ENCODE measurements around the gene PRELID2.
"Not testable (repeated sequence)": the region's sequence is repeated elsewhere in the genome, so short reads cannot be mapped to it uniquely, and the experiment has no call there.

Gene PRELID2

DNA sequence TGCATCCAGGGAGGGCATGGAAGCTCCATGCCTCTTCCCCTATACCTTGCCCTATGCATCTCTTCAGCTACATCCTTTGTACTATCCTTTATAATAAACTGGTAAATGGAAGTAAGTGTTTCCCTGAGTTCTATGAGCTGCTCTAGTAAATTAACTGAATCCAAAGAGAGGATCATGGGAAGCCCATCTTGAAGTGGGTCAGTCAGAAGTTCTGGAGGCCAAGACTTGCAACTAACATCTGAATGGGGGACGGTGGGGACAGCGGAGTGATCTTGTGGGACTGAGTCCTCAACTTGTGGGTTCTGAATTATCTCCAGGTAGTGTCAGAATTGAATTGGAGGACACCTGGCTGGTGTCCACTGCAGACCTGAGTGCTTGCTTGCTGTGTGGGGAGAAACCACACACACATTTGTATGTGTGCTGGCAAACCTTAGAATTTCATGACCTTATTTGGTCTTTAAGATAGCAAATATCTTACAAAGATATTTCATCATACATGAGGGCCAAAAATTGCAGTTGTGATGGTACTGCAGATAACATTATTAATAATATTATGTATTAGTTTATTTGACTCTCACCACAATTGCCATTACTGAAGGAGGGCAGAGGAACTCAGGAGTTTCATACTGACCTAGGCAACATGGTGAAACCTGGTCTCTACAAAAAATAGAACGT, 5.5 kb upstream of the PRELID2 start:
- DNase-seq (ENCODE audit: low read depth, low spot score) = no peak

DNA sequence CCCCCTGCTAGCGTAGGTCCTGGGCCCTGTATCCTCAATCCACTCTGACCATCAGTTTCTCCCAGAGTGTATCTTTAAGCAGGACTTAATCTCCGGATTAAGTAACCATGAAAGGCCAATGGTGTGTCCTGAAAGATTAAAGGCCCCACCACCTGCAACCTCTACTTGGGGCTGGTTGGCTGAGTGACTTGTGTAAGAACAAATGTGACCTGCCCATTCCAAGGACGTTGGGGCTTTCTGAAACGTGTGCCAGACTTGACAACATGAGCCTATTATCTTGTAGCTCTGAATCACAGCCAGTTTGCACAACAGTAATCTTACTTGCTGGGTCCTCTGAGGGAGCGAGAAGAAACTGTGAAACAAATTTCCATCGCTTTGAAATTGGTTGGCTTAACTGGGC, 3.1 kb upstream of the PRELID2 start:
- no peak for DNase-seq (ENCODE audit: low read depth, low spot score)

DNA sequence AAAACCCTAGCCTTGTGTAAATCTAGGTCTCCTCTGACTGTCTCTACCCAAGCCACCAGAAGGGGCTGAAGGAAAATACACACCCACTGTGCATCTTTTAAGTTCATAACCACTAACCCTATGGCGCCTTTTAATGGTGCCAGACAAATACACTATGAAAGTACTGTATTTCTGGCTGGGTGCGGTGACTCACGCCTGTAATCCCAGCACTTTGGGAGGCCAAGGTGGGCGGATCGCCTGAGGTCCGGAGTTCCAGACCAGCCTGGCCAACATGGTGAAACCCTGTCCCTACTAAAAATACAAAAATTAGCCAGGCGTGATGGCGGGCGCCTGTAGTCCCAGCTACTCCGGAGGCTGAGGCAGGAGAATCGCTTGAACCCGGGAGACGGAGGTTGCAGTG, 1.1 kb upstream of the PRELID2 start:
- DNase-seq (ENCODE audit: low read depth, low spot score) = not testable (repeated sequence)

DNA sequence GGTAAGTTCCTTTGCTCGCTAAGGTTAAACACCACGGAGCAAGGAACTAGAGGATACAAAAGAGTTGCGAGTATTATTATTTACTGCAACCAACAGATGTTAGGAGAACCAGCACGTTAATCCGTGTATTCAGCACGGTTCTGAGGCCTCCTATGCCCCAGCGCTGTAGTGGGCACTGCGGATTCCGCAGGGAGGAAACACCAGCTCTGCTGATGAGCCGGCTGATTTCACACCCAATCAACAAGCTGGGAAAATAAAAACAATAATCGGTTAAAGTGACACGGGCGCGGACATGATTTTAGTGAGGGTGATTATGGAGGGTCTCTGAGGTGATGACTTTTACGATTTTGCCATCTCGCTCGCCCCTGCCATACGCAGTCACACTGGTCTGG, 702 bp upstream of the PRELID2 start:
- DNase-seq (ENCODE audit: low read depth, low spot score) = no peak

DNA sequence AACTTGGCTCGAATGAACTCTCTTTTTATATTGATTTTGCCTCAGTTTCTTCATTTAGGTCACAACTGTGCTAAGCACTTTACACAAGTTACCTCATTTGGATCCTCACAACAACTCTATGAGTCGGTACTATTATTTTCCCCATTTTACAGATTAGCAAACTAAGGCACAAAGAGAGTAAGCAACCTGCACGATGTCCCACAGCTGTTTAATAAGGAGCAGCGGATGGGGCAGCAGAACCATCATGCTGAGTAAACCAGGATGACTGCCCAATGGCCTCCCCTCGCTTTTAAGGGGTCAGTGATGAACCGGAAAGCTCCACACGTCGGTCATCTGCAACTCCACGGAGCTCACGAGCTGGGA, 607 bp downstream of the PRELID2 start:
- no peak for DNase-seq (ENCODE audit: low read depth, low spot score)

DNA sequence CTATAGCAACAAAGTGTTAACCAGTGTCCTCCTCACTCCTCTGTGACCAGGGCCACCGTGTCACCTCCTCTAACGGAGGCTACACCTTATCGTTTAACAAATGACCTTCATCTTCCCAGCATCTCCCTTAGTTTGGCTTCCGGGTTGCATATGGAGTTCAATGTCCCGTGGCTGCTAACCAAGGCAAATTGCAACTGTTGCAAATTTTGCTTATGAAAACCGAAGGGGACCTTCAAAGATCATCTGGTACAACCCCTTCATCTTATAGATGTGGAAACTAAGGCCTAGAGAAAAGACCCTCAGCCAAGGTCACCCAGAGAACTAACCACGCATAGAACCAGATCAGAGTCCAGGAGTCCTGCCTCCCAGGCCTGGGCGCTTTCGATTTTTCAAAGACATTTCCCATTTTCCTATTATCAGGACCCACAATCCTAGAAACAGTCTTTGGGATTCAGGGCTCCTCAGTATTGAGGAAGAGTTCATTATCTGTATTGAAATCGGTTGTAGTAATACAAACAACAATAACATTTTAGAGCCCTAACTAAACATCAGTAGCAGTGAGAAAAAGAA, 1.4 kb downstream of the PRELID2 start:
- no peak for DNase-seq (ENCODE audit: low read depth, low spot score)

DNA sequence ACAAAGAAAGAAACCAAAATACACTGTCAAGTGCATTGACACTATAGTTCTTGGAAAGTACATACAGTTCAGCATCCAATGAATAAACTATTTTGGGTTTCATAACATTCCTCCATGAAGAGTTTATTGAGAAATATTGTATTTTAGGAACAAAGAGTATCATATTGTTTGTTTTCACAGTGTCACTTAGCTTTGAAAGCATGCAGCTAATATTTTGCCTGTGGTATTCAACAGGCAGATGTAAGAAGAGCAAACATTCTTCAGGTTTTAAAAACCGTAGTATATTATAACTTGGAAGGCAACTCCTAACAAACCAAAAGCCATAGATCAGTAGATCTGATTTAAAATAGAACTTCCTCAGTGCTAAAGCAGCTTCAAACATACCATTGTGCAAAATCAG, 4.5 kb downstream of the PRELID2 start:
- no peak for DNase-seq (ENCODE audit: low read depth, low spot score)

DNA sequence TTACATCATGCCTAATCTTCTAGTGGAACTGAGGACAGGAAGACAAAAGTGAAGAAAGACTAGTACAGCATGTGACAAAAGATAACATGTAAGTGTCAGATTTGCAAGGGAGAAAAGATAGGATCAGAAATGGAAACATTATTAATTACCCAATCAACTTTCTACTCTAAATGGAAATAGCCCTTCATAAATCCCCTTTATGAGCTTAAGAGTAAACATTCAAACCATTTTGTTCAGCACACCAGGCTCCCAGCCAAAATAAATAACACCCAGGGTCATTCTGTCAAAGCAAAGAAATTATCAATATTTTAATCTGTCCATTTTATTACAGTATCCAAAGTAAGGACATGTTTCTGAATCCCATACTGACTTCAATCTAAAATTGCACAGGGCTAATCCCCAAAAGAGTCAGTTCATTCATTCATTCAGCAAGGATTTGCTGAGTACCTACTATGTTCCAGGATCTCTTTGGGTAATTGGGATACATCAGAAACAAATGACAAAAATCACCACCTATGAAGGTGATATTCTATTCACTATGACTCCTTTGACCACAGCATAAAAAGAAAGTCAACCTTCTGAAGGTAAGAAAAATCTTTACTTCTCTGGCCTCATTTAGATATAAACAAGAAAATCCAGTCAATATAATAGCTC, 5.3 kb downstream of the PRELID2 start:
- no peak for DNase-seq (ENCODE audit: low read depth, low spot score)

DNA sequence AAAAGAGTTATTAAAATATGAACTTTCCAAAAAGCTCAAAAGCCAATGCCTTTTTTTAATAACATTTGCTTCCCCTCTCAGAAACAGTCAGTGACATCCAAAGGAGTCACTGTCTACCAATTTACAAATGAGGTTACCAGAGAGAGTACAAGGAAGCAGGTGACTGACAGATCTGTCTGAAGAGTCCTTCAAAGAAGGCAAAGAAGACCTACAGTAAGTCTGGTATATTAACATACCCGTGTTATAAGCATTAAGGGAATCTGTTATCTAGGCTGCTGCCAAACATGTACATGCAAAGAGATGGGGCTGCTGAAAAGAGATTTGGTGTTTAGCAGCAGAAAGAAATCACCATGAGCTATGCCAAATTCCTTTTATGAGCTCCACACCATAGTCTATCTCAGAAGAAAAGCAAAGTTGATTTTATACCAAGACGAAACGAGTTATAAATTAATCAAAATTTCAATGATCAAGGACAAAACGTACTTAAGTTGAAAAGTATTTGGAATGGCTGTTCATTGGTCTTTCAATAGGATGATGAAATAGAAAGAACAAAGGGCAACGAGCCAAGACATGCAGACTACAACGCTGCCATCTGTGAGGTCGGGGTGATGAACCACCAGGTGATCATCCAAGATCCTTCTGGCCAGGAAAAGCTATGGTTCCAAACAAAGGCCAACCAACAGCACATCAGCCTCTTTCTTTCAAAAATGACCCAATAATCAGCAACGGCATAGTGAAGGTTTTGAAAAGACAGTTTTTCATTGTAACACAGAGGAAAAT, 8.1 kb downstream of the PRELID2 start:
- no peak for DNase-seq (ENCODE audit: low read depth, low spot score)

DNA sequence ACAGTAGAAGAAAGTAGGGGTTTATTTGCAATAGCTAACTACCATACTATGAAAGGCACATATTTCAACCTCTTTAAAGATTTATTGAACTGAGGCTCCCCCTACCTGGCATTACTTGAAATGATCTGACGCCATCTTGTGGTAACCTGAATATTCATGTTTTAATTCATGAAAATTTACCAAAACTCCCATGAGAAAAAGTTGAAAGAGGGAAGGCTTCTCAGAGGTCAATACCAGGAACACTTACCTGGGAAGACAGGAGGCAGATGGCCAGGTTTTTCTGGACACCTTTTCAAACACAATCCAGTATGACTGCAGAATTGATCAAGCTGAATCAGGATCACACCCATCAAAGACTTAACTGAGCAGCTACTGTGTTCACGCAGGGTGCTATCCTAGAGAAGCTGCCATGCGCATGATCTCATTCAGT, 9.4 kb downstream of the PRELID2 start:
- no peak for DNase-seq (ENCODE audit: low read depth, low spot score)

DNA sequence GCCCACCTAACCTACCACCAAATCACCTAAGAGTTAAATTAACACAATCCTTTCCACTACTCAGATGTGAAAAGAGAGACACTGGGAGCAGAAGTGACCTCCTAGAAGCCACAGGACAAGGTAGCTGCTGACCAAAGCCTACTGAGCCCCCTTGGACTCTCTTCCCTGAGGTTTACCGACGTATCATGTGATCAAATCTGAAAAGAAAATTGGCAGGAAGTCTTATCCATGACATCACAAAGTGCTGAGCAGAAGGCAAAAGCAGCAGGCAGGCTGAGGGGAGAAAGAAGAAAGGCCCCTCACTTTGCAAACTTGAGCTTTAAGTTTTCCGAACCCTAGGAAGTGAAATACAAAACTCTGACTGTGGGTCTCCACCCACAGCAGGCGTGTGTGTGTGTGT, 11.1 kb downstream of the PRELID2 start:
- no peak for DNase-seq (ENCODE audit: low read depth, low spot score)

DNA sequence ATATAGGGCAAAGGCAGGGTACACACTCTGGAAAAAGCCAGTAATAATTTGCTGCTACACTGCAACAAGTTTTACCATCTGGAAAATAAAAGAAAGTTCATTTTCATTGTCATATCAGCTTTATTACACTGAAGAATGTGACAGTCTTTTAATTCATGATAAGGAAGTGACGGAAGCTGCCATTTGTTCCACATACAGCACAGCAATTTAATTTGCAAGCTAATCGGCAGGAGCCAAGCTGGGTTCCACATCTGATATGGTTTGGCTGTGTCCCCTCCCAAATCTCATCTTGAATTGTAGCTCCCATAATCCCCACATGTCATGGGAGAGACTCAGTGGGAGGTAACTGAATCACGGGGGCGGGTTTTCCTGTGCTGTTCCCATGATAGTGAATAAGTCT, 16.5 kb downstream of the PRELID2 start:
- DNase-seq (ENCODE audit: low read depth, low spot score) = no peak

DNA sequence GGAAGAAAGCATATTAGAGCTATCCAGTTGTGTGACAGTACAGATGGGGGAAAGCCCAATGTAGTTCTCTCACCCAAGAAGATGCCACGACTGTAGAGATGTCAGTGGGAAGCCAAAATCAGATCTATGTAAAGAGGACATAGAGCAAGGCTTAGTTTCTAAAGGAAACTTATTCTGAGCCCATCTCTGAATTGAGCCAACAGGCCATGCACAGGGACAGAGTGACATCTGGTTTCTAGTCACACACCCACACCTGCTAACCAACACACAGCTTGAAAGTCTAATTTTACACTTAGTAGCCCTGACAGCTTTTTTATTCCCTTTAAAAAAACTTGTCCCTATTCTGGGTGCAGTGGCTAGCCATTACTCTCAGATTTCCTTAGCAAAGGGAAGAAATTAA, 22.3 kb downstream of the PRELID2 start:
- DNase-seq (ENCODE audit: low read depth, low spot score) = no peak

DNA sequence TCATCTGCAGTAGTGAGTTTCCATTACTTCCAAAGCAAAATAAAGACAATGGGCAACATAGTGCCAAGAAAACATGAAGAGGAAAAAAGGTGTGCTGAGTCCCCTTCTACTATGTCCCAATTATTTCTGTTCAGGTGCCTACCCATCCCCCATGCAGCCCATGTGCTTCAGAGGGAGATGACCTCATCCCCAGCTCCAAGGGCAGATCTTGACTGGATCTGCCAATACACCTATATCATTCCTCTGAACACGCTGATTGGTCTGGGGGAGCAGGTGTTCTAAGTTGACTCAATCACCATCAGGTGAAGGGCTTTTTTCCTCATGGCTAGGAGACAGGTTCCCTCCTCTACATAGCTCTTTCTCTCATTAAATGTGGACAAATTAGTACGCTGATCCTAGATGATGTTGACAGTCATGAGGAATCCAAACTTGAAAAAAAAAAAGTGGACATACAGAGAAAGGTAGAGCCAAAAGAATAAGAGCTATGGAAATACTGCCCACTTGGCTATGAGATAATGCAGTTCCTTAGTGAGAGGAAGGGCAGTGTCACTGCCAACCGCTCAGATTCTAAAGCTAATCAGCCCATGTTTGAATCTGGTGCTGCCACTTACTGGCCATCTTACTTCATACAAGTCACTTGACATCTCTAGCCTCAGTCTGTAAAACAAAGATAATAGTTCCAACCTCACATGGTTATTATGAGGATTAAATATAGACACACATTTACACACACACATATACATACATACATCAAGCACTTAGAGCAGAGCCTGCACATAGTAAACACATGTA, 23.1 kb downstream of the PRELID2 start:
- DNase-seq (ENCODE audit: low read depth, low spot score) = no peak

DNA sequence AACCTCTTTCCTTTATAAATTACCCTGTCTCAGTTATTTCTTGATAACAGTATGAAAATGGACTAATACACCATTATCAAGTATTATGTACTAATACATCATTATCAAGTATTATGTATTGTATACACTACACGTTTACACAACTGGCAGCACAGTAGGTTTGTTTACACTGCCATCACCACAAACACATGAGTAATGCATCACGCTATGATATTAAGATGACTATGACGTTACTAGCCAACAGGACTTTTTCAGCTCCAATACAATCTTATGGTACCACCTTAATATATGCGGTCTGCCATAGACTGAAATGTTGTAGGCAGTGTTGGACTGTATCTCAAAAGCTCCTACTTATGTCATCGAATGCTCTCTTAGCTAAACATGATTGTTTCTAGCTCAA, 28.2 kb downstream of the PRELID2 start:
- no peak for DNase-seq (ENCODE audit: low read depth, low spot score)

DNA sequence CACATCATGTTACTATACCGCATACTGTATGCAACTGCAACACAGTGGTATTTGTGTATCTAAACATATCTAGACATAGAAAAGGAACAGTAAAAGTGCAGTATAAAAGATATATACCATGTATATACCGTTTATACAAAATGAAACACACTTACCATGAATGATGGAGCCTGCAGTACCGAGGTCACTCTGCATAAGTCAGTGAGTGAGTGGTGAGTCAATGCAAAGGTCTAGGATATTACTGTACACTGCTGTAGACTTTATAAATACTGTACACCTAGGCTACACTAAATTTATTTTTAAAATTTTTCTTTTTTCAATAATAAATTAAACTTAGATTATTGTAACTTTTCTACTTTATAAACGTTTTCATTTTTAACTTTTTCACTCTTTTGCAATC, 29.3 kb downstream of the PRELID2 start:
- DNase-seq (ENCODE audit: low read depth, low spot score) = no peak

DNA sequence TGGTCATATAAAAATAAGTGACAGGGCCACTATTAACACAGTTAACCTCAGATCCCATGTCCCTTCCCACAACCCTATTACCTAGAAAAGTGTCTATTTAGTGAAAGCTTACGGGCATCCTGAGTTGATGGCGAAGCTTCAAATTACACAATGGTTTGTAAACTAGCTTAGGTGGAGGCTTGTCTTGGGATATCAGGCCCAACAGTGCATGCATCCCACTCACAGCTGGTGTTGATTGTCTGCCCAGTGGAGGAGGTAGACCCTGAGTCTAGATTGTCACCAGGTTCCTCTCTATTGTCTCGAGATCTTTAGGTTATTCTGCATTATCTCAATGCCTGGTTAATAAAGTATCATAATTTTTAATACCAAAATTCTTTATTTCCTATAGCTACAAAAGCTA, 30.4 kb downstream of the PRELID2 start:
- no peak for DNase-seq (ENCODE audit: low read depth, low spot score)

DNA sequence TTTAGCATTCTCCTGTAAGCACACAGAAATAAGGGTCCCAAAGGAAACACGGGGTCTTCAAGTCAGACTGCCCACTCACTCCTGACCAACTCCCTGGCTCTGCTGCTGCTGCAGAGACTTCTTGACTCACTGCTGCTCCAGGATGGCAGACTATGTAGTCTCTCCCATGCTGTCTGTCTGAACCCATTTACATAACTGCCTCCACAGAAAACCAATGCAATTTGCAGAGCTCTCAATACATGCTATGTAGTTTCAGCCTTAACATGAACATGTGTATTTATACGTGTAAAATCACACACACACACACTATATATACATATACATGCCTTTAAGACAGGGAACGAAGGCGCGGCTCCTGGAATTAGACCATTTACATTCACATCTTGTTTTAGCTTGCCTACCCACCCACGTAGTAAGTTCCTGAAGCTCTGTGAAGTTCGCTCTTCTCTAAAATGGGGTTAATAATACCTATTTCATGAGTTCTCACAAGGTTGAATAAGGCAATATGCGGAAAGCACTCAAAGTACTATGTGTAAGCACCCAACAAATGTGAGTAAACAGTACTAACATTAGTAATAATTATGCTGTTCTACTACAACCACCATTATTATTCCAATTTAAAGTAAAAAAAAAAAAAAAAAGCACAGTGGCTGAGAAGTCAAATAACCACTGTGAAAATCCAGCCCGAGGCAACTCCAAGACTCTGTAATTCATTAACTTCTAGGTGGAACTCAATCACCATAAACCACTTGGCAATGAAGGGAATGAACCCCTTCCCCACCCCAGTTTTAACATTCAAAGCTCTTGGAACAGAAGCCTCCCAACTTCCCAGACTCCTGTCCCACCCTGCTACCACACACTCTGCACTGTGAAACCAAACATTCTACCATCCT, 31.8 kb downstream of the PRELID2 start:
- DNase-seq (ENCODE audit: low read depth, low spot score) = no peak

DNA sequence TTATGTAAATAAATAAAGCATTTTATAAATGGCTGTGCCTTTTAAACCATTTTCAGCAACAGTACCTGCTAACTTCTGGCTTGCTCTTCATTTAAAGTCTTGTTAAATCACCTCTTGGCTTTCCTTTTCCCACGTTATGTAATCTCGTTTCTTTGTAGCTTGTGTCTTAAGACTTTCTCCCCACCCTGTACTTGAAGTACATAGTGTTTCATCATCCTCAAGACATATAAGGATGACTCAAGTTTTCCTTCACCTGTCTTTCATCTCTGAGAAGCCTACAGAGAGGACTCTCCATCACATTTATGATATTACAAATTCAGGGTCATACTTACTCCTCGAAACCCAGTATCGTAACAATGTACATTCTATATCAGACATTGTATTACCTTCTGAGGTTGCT, 33.9 kb downstream of the PRELID2 start:
- DNase-seq (ENCODE audit: low read depth, low spot score) = no peak

DNA sequence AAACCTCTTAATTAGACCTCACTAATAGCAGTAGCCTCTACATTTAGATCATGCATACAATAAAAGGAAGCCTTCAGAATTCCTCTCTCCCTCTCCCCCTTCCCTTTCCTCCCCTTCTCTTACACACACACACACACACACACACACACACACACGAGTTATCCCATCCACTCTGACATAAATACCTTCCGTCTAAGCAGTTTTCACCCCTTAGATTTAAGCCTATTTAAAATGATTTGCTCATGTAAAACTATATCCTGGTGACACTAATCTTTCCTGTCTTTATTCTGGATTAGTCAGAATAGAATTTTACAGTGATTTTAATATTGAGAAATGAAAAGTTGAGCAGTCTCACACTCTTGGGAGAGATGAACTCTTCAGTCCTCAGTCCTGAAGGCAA, 35.0 kb downstream of the PRELID2 start:
- DNase-seq (ENCODE audit: low read depth, low spot score) = no peak

DNA sequence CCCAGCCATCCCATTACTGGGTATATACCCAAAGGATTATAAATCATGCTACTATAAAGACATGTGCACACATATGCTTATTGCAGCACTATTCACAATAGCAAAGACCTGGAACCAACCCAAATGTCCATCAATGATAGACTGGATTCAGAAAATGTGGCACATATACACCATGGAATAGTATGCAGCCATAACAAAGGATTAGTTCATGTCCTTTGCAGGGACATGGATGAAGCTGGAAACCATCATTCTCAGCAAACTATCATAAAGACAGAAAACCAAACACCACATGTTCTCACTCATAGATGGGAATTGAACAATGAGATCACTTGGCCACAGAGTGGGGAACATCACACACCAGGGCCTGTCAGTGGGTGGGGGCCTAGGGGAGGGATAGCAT, 36.6 kb downstream of the PRELID2 start:
- not testable (repeated sequence) for DNase-seq (ENCODE audit: low read depth, low spot score)

All from activated naive CD8-positive, alpha-beta T cell treated with anti-CD3 and anti-CD28 coated beads, Interleukin-2, amount 50 U/mL, for 16 hours (primary cell).